HG02973 (cell line): Measurements from ENCODE around the gene DNM2.
"Not testable (repeated sequence)": the region's sequence is repeated elsewhere in the genome, so short reads cannot be mapped to it uniquely, and the experiment has no call there.

Experiments used
- ATAC-seq: cut with Tn5 transposase; IDR thresholded peaks from one replicate; pipeline ENCODE4 v1.9.1; 2021; ENCODE audit warnings: moderate library complexity; ENCODE audit not compliant: unreplicated experiment

The DNM2 gene

DNA sequence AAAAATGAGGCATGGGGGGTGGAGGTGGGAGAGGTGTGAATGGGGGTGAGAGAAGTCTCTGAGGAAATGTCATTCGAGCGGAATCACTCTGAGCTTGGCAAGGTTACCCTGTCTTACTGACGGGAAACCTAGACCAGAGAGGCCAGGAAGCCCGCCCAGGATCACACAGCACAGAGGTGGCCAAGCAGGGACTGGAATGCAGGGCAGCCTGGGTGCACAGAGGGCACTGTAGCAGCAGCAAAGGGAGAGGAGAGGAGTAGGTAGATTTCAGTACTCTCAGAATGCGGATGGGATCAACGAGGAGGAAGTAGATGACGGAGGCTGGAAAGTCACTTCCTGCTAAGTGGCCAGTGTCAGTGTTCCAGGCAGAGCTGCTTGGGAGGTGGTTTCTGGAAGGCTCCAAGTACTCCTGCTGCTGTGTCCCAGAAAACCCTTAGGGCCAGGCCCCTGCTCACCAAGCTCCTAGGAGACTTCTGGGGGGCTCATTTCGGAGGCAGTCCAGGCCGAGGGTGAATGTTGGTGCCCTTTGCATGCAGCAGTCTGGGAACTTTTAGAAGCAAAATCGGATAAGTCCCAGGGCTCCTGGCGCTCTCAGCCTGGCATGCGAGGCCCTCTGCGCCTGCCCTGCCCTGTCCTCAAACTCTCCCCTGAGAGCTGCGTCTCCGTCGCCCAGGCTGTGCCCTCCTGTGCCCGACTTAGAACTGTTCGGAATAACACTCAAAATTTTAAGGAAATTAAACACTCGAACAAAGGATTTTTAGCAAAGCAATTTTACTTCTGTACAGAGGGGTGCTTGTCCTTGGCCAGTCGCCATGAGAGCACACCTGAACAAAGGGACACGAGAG, 33.5 kb downstream of the DNM2 start:
- no peak for ATAC-seq

DNA sequence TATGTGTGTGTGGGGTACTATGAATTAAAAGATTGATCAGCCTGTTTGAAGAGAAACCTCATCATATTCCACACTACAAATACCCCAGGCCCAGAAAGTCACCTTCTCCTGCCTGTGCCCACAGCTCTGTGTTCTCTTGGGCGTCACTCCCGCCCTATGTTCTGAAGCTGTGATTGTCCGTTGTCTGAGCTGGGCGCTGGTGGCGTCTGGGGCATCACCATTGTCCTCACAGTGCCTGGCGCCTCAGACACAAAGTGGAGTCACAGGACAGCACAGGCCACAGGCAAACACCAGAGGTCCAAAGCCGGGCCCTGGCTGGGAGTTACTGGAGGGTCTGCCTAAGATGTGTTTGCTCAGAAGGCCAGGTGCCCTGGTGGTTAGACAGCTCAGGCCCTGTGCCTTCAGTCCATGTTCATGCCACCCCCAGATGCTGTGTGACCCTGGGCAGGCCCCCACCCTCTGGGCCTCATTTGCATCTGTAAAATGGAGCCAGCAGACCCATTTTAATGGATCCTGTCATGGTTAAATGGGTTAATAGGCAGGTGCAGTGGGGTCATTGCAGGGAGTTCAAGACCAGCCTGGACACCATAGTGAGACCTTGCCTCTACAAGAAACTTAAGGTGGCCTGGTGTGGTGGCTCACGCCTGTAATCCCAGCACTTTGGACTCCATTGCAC, 34.5 kb downstream of the DNM2 start:
- ATAC-seq, result no peak

DNA sequence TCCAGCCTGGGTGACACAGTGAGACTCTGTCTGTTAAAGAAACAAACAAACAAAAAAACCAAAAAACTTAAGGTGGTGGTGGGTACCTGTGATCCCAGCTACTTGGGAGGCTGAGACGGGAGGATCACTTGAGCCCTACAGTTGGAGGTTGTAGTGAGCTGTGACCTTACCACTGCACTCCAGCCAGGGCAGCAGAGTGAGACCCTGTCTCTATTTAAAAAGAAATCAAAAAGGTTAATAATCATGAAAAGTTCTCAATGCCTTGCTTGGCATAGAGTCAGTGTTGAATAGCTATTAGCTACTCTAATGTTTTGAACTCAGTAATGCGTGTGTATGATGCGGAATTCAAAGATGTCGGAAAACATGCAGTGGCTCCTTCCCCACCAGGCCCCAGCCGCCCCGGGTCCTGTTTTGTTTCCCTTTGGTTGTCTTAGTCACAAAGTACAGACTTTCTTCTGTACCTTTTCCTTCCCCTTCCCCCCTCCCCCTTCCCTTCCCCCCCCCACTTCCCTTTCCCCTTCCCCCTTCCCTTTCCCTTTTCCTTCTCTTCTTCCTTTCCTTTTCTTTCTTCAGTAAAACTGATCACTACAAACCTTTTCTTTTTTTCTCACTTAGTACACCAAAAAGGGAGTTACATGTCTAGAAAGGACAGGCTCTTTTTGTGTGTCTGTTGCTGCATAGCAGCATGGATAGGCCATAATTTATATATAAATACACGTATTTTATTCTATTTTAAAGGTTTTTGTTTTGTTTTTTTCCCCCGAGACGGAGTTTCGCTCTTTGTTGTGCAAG, 35.2 kb downstream of the DNM2 start:
- ATAC-seq, result no peak

DNA sequence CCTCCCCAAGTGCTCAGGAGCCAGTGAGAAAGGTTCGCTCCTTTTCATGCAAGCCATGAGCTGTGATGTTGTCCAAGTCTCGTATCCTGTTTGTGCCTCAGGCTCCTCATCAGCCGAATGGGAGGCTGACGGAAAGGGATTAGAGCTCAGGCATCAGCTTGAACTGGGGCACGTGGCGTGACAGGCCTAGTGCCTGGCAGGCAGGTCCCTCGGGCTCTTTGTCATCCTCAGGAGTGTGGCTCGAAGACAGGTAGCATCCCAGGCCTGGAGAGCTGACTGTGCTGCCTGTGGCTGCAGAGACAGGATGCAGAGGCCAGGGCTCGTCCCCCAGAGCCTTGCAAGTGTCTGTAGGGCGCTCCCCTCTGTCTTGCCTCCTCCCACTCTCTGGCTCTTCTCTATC, 38.5 kb downstream of the DNM2 start:
- no peak for ATAC-seq

DNA sequence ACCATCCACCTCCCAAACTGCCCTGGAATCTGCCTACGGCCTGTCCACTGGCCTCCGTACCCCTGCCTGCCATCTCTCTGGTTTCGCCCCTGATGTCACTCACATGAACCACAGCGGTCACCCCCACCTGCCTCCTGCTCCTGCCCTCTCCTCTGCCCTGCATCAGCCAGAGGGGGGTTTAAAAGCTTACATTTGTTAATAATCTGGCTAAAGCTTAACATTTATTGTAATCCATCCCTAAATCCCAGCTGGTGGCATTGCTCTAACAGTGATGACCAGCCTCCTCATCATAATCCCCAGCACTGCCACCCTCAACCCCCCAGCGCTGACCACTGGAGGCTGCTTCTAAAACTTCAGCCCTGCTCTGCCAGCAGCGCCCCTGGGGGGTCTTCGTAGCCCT, 38.9 kb downstream of the DNM2 start:
- ATAC-seq, result no peak

DNA sequence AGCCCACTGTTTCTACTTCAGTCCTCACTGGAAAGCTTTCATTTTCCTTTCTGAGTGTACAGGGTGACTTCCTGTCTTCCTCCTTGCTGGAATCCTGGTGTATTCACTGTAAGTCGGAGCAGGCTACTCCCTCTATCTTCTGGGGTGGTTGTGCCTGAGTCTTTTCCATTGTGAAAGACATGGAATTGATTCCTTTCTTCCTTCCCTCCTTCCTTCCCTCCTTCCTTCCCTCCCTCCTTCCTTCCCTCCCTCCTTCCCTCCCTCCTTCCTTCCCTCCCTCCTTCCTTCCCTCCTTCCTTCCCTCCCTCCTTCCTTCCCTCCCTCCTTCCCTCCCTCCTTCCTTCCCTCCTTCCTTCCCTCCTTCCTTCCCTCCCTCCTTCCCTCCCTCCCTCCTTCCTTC, 40.2 kb downstream of the DNM2 start:
- not testable (repeated sequence) for ATAC-seq

DNA sequence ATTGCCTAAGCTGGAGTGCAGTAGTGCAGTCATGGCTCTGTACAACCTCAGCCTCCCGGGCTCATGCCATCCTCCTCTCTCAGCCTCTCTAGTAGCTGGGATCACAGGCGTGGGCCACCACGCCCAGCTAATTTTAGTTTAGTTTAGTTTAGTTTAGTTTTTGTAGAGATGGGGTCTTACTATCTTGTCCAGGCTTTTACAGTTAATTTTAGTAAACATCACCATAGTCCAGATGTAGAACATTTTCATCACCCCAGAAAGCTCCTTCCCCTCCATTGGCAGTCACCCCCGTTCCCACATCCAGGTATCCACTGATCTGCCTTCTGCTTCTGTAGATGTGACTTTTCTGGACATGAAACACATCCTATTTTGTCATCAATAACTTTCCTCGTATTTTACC, 41.1 kb downstream of the DNM2 start:
- no peak for ATAC-seq

DNA sequence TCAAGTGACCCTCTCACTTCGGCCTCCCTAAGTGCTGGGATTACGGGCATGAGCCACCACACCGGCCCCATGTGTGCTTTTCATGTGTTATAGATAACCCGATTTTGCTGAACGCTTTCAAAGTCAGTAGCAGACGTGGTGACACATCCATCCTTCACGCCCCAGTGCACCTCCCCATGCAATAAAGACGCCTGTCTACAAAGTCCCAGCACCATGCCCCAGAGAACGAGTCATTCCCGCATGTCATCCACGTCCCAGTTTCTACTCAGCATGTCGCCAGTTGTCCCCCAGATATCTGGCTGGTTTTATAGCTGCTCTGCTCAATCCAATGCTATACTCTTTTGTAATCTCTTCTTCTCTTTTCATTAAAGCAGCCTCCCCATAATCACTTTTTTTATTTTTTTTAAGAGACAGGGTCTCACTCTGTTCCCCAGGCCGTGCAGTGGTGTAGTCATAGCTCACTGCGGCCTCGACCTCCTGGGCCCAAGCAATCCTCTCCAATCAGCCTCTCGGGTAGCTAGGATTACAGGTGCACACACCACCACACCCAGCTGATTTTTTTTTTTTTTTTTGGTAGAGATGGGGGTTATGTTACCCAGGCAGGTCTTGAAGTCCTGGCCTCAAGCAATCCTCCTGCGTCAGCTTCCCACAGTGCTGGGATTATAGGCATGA, 42.5 kb downstream of the DNM2 start:
- ATAC-seq, result no peak

DNA sequence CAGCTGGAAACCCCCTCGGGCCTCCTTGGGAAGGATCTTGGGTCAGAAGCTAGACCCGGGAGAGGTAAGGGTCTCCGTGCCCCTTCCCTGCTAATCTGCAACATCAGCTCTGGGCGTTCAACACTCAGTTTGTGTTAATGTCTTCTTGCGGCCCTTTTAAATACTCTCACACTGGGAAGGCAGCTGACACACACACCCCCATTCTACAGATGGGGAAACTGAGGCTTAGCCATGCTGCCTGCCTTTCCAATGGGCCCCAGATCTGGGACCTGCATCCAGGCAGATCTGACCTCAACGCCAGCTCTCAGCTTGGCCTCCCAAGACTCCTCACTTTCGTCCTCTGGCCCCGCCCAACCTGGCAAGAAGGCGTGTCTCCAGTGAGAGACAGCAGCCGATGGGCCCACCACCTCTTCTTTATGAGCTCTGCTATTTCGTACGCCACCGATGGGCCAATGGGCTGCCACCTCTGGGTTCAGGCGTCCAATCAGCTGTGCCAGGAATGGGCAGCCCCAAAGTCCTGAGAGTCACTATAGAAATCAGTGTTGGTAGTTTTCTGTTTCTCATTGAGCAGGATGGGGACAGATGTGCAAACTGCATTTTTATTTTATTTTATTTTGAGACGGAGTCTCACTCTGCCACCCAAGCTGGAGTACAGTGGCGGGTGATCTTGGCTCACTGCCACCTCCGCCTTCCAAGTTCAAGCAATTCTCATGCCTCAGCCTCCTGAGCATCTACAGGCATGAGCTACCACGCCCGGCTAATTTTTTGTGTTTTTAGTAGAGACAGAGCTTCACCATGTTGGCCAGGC, 43.8 kb downstream of the DNM2 start:
- ATAC-seq, result no peak

DNA sequence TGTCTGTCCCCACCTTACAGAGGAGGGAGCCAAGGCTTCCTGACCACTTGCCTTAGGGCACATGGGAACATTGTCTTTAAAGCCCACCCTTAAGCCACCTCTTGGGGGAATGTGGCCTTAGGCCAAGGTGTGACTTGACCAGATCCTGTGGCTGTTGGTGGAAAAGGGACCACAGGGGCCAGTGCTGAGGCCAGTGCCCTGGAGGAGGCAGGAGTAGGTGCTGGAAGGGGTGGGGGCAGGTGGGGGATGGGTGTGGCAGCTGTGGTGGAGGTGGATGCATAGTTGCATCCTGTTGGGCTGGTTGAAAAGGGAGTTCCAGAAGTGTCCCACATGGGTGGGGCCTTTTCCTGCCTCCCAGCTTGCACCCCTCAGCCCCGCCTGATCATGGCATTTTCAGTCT, 44.8 kb downstream of the DNM2 start:
- no peak for ATAC-seq

DNA sequence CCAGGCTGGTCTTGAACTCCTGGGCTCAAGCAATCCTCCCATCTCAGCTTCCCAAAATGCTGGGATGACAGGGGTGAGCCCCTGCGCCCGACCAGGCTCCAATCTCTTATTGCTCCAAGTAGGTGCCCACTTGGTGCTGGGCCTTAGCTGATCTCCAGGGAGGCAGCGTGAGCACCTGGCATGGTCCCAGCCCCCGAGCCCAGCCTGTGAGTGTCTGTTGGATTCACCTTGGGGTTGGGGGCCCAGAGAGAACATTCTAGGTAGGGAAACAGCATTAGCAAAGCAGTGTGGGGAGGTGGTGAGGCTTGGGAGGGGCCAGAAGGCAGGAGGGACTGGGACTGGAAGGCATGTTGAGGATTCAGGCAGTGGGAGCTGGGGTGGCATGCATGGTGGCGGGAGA, 45.5 kb downstream of the DNM2 start:
- no peak for ATAC-seq

DNA sequence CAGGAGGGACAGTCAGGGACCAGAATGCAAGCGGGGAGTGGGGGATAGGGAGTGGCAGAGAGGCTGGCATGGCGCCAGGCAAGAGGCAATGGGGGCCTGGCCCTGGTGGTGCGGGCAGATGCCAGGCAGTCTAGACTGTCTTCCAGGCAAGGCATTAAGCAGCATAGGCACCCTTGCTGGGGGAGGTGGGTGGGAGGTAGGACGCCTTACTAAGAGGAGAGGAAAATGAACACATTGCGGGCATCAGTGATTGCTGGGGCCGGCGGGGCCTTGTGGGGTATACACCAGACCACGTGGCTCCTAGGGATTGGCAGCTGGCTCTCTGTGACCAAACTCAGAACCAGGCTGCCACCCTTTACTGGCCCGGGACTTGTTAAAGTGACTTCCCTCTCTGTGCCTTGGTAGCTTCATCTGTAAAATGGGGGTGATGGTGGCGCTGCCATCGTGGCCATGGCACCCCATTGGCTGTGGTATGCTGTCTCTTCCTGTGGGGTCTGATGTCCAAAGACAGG, 46.0 kb downstream of the DNM2 start:
- no peak for ATAC-seq

DNA sequence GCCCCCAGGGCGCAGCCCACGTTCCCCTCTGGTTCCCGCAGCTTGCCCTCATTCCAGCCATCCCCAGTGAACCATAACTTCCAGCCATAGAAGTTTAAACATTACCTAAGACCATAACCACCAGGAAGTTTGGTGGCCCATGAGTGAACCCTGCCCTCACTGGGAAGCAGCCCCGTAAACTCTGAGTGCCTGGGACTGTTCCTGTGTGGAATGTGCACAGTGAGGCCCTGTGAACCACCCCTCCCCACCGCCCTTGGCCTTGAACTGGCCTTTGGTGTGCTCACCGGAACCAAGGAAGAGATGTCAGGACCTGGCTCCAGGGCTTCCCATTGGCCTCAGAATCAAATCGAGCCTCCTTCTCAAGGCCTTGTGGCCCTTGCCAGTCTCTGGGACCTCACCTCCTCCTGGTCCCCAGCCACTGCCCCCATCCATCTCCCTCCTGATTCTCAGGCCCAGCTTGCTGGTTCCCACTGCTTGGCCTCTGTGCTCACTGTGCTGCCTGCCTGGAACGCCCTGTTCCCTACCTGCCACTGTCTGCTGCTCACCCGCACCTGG, 46.5 kb downstream of the DNM2 start:
- ATAC-seq, result no peak

DNA sequence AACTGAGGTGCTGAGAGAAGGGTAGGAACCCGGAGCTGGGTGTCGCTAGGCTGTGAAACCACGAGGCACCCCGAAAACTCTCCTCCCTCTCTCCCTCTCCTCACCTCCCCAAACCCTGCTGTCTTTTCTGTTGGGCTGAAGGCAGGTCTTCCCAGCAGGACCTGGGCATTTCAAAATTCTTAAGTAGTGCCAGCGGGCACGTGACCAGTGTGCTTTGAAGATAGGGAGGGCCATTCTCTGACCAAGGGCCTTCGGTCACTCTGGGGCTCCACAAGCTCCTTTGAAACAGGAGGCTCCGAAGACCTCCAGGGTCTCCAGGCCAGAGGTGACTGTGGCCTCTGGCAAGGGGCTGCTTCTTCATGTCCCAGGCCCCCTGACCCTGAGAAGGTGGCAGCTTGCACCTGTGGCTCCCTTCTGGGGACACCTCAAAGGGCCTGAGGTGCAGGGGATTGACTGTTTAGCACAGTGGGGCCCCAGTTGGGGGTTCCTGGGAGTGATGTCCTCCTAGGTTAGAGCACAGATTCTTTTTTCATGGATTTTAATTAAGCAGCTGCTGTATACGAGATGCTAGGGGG, 48.3 kb downstream of the DNM2 start:
- ATAC-seq, result no peak

DNA sequence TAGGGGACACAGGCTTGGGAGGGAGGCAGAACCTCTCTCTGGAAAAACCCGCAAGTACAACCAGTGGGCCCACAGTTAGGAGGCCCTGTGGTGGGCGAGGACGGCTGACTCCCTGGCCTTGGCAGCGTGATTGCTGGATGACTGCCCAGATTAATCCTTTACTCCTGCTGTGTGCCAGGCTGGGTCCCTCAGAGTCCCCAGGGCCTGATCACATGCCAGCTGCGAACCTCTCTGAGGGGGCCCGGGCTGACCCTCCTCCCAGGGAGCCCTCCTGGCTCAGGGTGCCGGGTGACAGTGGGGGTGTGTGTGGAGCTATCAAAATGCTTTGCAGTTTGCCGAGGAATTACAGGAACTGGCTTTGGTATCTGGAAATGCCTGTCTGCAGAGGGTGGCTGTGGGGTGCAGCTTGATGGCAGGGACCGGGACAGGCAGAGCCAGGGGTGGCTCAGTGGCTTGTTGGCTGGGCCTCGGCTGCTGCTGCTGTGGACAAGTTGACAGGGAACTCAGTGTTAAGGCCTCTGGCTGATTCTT, 48.9 kb downstream of the DNM2 start:
- no peak for ATAC-seq

DNA sequence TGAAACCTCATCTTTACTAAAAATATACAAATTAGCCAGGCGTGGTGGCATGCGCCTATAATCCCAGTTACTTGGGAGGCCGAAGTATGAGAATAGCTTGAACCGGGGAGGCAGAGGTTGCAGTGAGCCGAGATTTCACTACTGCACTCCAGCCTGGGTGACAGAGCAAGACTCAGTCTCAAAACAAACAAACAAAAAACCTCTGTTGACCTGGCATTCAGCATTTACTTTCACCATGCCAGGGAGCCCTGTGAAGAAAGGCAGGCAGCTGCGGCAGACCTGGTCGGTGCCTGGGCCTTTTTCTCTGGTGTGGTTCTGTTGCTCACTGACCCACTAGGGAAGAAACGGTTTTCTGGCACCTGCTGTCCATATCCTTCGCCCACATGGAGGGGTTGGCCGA, 49.8 kb downstream of the DNM2 start:
- no peak for ATAC-seq

DNA sequence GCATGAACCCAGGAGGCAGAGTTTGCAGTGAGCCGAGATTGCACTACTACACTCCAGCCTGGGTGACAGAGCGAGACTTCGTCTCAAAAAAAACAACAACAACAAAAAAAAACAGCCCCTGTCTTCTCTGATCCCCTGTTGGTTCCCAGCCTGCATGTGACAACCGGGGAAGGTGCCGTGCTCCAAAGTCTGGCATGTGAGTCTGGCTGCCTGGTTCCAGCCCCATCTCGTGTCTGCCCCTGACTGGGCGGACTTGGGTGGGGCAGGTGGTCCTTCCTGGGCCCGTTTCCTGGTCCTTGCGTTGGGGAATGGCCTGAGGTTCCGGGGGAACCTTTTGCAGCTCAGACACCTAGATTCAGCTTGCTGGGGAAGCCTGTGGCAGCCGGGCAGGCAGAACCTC, 50.5 kb downstream of the DNM2 start:
- ATAC-seq, result no peak

DNA sequence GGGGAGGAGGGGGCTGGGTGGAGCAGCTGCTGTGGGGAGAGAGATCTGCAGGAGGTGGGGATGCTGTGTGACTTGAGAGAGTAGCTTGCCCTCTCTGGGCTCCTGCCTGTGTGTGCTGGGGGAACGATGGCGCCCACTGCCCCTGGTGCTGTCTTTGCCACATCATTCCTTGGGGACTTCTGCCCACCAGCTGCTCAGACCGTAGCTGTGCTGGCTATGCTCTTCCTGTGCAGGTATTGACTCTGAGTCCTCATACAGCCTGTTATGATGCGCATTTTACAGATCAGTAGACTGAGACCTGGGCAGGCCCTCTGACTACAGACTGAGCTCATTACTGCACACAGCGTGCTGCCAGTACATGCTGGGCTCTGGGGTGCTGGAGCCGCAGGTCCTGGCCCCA, 51.1 kb downstream of the DNM2 start:
- ATAC-seq, result no peak
